ENCODE results near the gene PDCD2L.

DNA sequence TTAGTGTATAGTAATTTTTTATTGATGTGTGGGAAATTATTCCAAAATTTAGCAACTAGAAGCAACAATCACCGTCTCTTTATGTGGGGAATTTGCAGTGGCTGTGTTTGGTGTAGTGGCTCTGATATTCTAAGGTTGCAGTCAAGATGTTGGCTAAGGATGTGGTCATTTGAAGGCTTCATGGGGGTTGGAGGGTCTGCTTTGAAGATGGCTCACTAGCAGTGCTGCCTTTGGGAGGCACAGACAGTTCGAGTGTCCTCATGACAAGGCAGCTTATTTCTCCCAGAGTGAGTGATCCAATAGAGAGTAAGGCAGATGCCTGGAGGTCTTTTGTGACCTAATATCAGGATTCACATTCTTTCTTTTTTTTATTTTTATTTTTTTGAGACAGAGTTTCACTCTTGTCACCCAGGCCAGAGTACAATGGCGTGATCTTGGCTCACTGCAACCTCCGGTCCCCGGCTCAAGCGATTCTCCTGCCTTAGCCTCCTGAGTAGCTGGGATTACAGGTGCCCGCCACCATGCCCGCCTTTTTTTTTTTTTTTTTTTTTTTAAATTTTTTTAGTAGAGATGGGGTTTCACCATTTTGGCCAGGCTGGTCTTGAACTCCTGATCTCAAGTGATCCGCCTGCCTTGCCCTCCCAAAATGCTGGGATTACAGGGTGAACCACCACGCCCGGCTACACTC, 30.5 kb upstream of the PDCD2L start:
- TF ChIP-seq JUN (CRISPR knock-in tag; IDR thresholded peaks at IDR 0.05) (no peak), ESRRA (CRISPR knock-in tag; IDR thresholded peaks at IDR 0.05; ENCODE audit: borderline replicate concordance) (no peak)

Data from WTC11 (cell line).